Loucy (cell line): ENCODE results near the gene NDUFB7.

Experiments
- H2AFZ ChIP-seq: fragments of 200-600 bp; sonication (generic); 2 replicates; pipeline ENCODE4 v1.6.0; 2016; ENCODE audit warnings: antibody characterized with exemption, mild to moderate bottlenecking, low read length, moderate library complexity
- H3F3A ChIP-seq: fragments of 200-600 bp; 2 replicates; pipeline ENCODE4 v1.6.0; 2016; ENCODE audit warnings: antibody characterized with exemption, low read depth, mild to moderate bottlenecking
- H3K27me3 ChIP-seq: fragments of 200-600 bp; sonication (generic); 2 replicates; pipeline ENCODE4 v1.6.1; 2014; ENCODE audit warnings: low read length, mild to moderate bottlenecking; ENCODE audit not compliant: insufficient read depth, poor library complexity, severe bottlenecking
- H3K36me3 ChIP-seq: fragments of 200-600 bp; sonication (generic); 2 replicates; pipeline ENCODE4 v1.6.1; 2016; ENCODE audit warnings: low read length; ENCODE audit not compliant: insufficient read depth
- H3K4me1 ChIP-seq: fragments of 200-600 bp; sonication (generic); 2 replicates; pipeline ENCODE4 v1.5.1; 2014; ENCODE audit warnings: low read length, mild to moderate bottlenecking; ENCODE audit not compliant: insufficient read depth, poor library complexity, severe bottlenecking
- H3K4me2 ChIP-seq: fragments of 200-600 bp; sonication (generic); 2 replicates; pipeline ENCODE4 v1.6.0; 2014; ENCODE audit warnings: antibody characterized with exemption, low read length, low read depth, mild to moderate bottlenecking; ENCODE audit not compliant: poor library complexity, severe bottlenecking
- H3K4me3 ChIP-seq: fragments of 200-600 bp; sonication (generic); 2 replicates; pipeline ENCODE4 v1.5.1; 2014; ENCODE audit warnings: low read length, mild to moderate bottlenecking, mixed read lengths; ENCODE audit not compliant: poor library complexity, severe bottlenecking
- H3K79me2 ChIP-seq: fragments of 200-600 bp; sonication (generic); 2 replicates; pipeline ENCODE4 v1.6.1; 2014; ENCODE audit warnings: low read length; ENCODE audit not compliant: insufficient read depth
- H3K9ac ChIP-seq: fragments of 200-600 bp; sonication (generic); 2 replicates; pipeline ENCODE4 v1.6.0; 2014; ENCODE audit warnings: mild to moderate bottlenecking, low read depth, low read length, moderate library complexity; ENCODE audit not compliant: poor library complexity, severe bottlenecking
- H3K9me2 ChIP-seq: fragments of 200-600 bp; sonication (generic); replicated peaks from 2 replicates; pipeline ENCODE4 v1.6.1; 2016; ENCODE audit warnings: low read depth, low read length, mixed read lengths
- H3K9me3 ChIP-seq: fragments of 200-600 bp; sonication (generic); 2 replicates; pipeline ENCODE4 v1.6.1; 2014; ENCODE audit warnings: mild to moderate bottlenecking, antibody characterized with exemption, low read length, low read depth; ENCODE audit not compliant: insufficient read depth
- H4K20me1 ChIP-seq: fragments of 200-600 bp; sonication (generic); 2 replicates; pipeline ENCODE4 v1.6.0; 2014; ENCODE audit warnings: antibody characterized with exemption, low read length, mild to moderate bottlenecking; ENCODE audit not compliant: insufficient read depth, poor library complexity, severe bottlenecking
- CTCF ChIP-seq: fragments of 200-600 bp; sonication (generic); conservative IDR thresholded peaks from 2 replicates; pipeline ENCODE4 v1.5.1; 2014; ENCODE audit warnings: mild to moderate bottlenecking, antibody characterized with exemption, low read length
- EZH2phosphoT487 ChIP-seq: fragments of 200-600 bp; IDR thresholded peaks from 2 replicates; pipeline ENCODE4 v1.6.1; 2018; ENCODE audit warnings: antibody characterized with exemption, mild to moderate bottlenecking, moderate library complexity, borderline replicate concordance

Gene NDUFB7

GRCh38 chr19:14559916-14560775, 11.7 kb downstream of the NDUFB7 start:
- Histone ChIP-seq H3K4me2 (no peak overlapping the region), H2AFZ (no peak overlapping the region), H3K79me2 (peaks cover 28% of the 10 kb centered on the region; the same call in 1 of the 2 replicates), H3K36me3 (peaks cover 8% of the 10 kb centered on the region; the same call in 1 of the 2 replicates), H3K4me1 (no peaks in the 10 kb centered on the region), H3K9me3 (no peaks in the 10 kb centered on the region), H3F3A (no peaks in the 10 kb centered on the region), H3K9me2 (no peaks in the 10 kb centered on the region), H3K9ac (peak overlapping the region; percentile 17), H3K4me3 (no peak overlapping the region), H4K20me1 (peaks cover 17% of the 10 kb centered on the region), H3K27me3 (no peaks in the 10 kb centered on the region)
- TF ChIP-seq EZH2phosphoT487 (no peak), CTCF (no peak)

- H3K79me2 ChIP-seq = peaks cover 37% of the 10 kb centered on the region; the same call in 1 of the 2 replicates
- H3K9me3 ChIP-seq = no peaks in the 10 kb centered on the region
- H3K4me1 ChIP-seq = no peaks in the 10 kb centered on the region
- TF ChIP-seq EZH2phosphoT487 (no peak), CTCF (no peak)
- peaks cover 17% of the 10 kb centered on the region for H4K20me1 ChIP-seq
- H3K4me2 ChIP-seq = no peak overlapping the region
- peaks cover 3% of the 10 kb centered on the region; the same call in 1 of the 2 replicates for H3K36me3 ChIP-seq
- no peaks in the 10 kb centered on the region for H3K9me2 ChIP-seq
- no peak overlapping the region for H3K9ac ChIP-seq
- no peak overlapping the region for H2AFZ ChIP-seq
- no peaks in the 10 kb centered on the region for H3K27me3 ChIP-seq
- H3K4me3 ChIP-seq = no peak overlapping the region
- H3F3A ChIP-seq = no peaks in the 10 kb centered on the region
Observed at GRCh38 chr19:14558370-14559066, 13.3 kb downstream of the NDUFB7 start.

- H3K27me3 ChIP-seq = no peaks in the 10 kb centered on the region
- H4K20me1 ChIP-seq = peaks cover 14% of the 10 kb centered on the region
- peaks cover 3% of the 10 kb centered on the region for H3K4me1 ChIP-seq
- no peak for TF ChIP-seq EZH2phosphoT487
- TF ChIP-seq CTCF = peak; percentile 88
- H3K9me3 ChIP-seq = no peaks in the 10 kb centered on the region
- no peaks in the 10 kb centered on the region for H3K36me3 ChIP-seq
- H3K9me2 ChIP-seq = no peaks in the 10 kb centered on the region
- H3K4me3 ChIP-seq = no peak overlapping the region
- peaks cover 53% of the 10 kb centered on the region; the same call in 1 of the 2 replicates for H3K79me2 ChIP-seq
- H3K4me2 ChIP-seq = no peak overlapping the region
- H3F3A ChIP-seq = no peaks in the 10 kb centered on the region
- H3K9ac ChIP-seq = no peak overlapping the region
- H2AFZ ChIP-seq = no peak overlapping the region
Observed at GRCh38 chr19:14556662-14557188, 15.1 kb downstream of the NDUFB7 start.
